HCT116 (cell line): ENCODE results near the gene ATG10.

Experiments
- EZH2 ChIP-seq: fragments of 200-600 bp; sonication (generic); IDR thresholded peaks from 2 replicates; pipeline ENCODE4 v1.6.1; 2017; ENCODE audit warnings: antibody characterized with exemption, mixed run types
- TF ChIP-seq, protein P1 (sequence below), 3 experiments: fragments of 200-600 bp in 1 of 3; sonication (generic) in 1 of 3; IDR thresholded peaks in 2 of 3; conservative IDR thresholded peaks in 1 of 3; 2 replicates each; pipeline ENCODE4 v1.5.1; 2012 to 2017; ENCODE audit warnings: low read depth in 2 of 3, low read length in 2 of 3, antibody characterized with exemption in 1 of 3, borderline replicate concordance in 1 of 3, control low read depth in 1 of 3, mild to moderate bottlenecking in 1 of 3, mixed read lengths in 1 of 3, mixed run types in 1 of 3, moderate library complexity in 1 of 3; ENCODE audit not compliant: insufficient read depth in 1 of 3

DNA sequence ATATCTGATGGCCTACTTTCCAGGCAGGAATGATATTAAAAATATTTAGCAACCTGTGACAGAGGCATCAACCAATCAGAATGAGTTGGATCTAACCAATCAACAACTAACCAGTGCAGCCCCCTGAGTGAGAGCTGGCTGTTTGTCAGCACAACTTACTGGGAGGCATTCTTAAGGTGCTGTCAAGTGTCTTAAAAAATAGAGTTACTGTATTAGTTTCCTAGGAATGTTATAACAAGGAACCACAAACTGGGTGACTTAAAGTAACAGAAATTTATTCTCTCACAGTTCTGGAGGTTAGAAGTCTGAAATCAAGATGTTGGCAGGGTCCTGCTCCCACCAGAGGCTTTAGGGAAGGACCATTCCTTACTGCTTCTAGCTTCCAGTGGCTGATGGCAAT is 85.2 kb downstream of the ATG10 start:
- TF ChIP-seq, protein P1, sequence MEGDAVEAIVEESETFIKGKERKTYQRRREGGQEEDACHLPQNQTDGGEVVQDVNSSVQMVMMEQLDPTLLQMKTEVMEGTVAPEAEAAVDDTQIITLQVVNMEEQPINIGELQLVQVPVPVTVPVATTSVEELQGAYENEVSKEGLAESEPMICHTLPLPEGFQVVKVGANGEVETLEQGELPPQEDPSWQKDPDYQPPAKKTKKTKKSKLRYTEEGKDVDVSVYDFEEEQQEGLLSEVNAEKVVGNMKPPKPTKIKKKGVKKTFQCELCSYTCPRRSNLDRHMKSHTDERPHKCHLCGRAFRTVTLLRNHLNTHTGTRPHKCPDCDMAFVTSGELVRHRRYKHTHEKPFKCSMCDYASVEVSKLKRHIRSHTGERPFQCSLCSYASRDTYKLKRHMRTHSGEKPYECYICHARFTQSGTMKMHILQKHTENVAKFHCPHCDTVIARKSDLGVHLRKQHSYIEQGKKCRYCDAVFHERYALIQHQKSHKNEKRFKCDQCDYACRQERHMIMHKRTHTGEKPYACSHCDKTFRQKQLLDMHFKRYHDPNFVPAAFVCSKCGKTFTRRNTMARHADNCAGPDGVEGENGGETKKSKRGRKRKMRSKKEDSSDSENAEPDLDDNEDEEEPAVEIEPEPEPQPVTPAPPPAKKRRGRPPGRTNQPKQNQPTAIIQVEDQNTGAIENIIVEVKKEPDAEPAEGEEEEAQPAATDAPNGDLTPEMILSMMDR (IDR thresholded peaks at IDR 0.05 in 2 of 3, conservative IDR thresholded peaks at IDR 0.05 in 1 of 3; ENCODE audit: borderline replicate concordance in 1 of 3, insufficient read depth in 1 of 3, low read depth in 2 of 3, low read length in 2 of 3): no peak
- no peak for TF ChIP-seq EZH2
